IPS DF 6.9 (cell line): ENCODE measurements around the gene GNPAT.
A peak's percentile ranks its signal among the peaks of the same experiment; 100 is the strongest.

Experiments
- DNase-seq: peaks from one replicate; pipeline ENCODE4 v3.0.0-alpha.2; 2013; ENCODE audit warnings: low read depth, low spot score
- H3K27ac ChIP-seq: one replicate; pipeline ENCODE4 v1.5.1; 2013; ENCODE audit warnings: low read length, control low read depth
- H3K27me3 ChIP-seq: 2 replicates; pipeline ENCODE4 v1.6.1; 2013; ENCODE audit warnings: mild to moderate bottlenecking, low read length; ENCODE audit not compliant: control insufficient read depth, insufficient read depth
- H3K36me3 ChIP-seq: 2 replicates; pipeline ENCODE4 v1.6.1; 2013; ENCODE audit warnings: low read length; ENCODE audit not compliant: control insufficient read depth, insufficient read depth
- H3K4me1 ChIP-seq: 2 replicates; pipeline ENCODE4 v1.6.1; 2013; ENCODE audit warnings: low read length; ENCODE audit not compliant: control insufficient read depth, insufficient read depth
- H3K4me3 ChIP-seq: 2 replicates; pipeline ENCODE4 v1.5.1; 2013; ENCODE audit warnings: mild to moderate bottlenecking, low read length
- H3K9me3 ChIP-seq: 2 replicates; pipeline ENCODE4 v1.6.1; 2013; ENCODE audit warnings: low read length, inconsistent platforms; ENCODE audit not compliant: control insufficient read depth, insufficient read depth
- WGBS: extraction: QIAGEN DNeasy Blood & Tissue Kit; methylation state at CpG from one replicate; pipeline ENCODE4 v1.1.7; 2013; ENCODE audit warnings: mixed read lengths, missing lambda C conversion rate; ENCODE audit not compliant: insufficient read length, insufficient coverage; 5-methylcytosine and 5-hydroxymethylcytosine counted together

Gene GNPAT

DNA sequence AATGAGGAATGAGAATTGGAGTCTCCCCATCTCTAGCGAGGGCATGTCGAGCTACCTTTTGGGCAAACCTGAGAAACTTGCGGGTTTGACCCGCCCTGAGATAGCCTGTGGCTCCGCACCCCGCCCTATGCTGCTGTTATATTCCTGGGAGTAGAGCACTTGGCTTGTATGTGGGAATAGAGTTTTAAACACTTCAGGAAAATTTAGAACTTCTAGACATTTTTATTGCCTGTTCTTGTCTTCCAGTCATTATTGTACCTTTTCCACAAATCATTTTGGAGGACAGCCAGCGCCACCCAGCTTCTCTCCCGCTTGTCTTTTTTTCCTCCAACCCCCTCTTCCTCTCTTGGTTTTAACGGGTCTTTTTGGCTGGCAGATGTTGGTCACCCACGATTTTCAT, 738 bp downstream of the GNPAT start:
- H3K4me1 ChIP-seq = no peaks in the 10 kb centered on the region
- no peaks in the 10 kb centered on the region; the same call in 1 of the 2 replicates for H3K36me3 ChIP-seq
- WGBS = no CpG with 5 or more reads among the region's 10 CpGs
- H3K27me3 ChIP-seq = no peaks in the 10 kb centered on the region
- H3K9me3 ChIP-seq = no peaks in the 10 kb centered on the region
- H3K4me3 ChIP-seq = peak overlapping the region; percentile 63
- no peak overlapping the region for H3K27ac ChIP-seq
- DNase-seq = no peak

DNA sequence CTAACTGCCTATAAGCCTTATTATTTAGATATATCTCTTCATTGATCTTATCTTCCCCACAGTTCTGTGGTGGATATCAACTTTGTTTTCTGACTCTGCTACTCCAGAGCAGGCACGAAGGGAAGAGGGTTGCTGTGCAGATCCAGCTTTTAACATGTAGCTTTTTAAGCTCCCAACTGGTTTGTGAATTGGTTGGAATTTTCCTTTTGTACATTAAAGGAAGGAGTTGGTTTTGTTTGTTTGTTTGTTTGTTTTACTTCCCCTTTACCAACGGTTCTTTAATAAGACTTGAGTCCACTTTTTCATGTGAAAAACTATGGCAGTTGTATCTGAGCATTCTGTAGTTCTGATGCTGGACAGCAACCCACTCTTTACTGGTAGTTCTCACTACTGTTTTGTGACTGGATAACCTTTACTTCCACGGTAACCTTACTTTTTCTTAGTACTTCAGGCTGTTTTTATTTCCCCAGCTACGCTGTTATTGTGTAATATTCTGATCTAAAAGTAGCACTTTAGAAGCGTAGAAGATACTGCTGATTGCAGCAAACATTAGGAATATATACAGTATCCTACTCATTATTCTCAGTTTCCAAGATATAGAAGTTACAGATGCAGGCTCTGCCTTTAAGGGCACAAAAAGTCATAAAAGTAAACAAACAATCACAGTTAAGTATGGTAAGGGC, 1.6 kb downstream of the GNPAT start:
- no peaks in the 10 kb centered on the region for H3K27me3 ChIP-seq
- no peaks in the 10 kb centered on the region for H3K9me3 ChIP-seq
- H3K4me3 ChIP-seq = no peak overlapping the region
- H3K4me1 ChIP-seq = no peaks in the 10 kb centered on the region
- H3K36me3 ChIP-seq = no peaks in the 10 kb centered on the region
- no peak for DNase-seq
- H3K27ac ChIP-seq = no peak overlapping the region
- WGBS = no CpG with 5 or more reads among the region's 5 CpGs

DNA sequence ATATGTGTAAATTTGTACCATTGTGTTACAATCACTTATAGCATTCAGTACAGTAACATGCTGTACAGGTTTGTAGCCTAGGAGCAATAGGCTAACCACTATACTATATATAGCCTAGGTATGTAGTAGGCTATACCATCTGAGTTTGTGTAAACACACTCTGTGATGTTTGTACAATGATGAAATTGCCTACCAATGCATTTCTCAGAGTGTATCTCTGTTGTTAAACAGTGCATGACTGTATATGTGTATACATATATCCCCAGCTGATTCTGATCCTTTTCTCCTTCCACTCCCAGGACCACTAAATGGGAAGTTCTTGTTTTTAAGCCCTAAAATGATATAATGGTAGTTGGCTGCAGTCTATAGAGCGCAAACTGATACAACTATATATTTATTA, 7.8 kb downstream of the GNPAT start:
- no peak for DNase-seq
- Histone ChIP-seq H3K4me3 (no peak overlapping the region), H3K27ac (no peak overlapping the region), H3K36me3 (no peaks in the 10 kb centered on the region), H3K4me1 (no peaks in the 10 kb centered on the region), H3K27me3 (no peaks in the 10 kb centered on the region), H3K9me3 (no peaks in the 10 kb centered on the region)
- WGBS = no CpG with 5 or more reads among the region's 1 CpG

DNA sequence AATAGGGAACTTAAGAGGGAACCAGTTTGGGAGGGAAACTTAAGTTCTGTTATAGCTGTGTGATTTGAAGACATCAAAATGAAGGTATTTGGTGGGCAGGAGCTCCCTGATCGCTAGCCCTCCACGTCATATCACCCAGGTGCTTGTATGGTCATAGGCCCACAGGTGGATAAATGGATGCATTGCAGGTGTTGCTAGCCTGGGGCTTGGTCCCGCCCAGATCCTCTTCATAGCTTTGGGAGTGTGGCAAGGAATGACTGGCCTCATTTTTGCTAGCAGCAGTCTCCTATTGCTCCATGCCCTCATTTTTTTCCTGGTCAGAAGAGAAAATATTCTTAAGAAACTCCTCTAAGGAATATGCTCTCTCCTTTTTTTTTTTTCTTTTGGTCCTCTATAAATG, 11.3 kb downstream of the GNPAT start:
- peaks cover 2% of the 10 kb centered on the region; the same call in 1 of the 2 replicates for H3K36me3 ChIP-seq
- WGBS = no CpG with 5 or more reads among the region's 3 CpGs
- H3K4me1 ChIP-seq = no peaks in the 10 kb centered on the region
- no peaks in the 10 kb centered on the region for H3K9me3 ChIP-seq
- no peaks in the 10 kb centered on the region for H3K27me3 ChIP-seq
- no peak overlapping the region for H3K27ac ChIP-seq
- H3K4me3 ChIP-seq = no peak overlapping the region
- no peak for DNase-seq

DNA sequence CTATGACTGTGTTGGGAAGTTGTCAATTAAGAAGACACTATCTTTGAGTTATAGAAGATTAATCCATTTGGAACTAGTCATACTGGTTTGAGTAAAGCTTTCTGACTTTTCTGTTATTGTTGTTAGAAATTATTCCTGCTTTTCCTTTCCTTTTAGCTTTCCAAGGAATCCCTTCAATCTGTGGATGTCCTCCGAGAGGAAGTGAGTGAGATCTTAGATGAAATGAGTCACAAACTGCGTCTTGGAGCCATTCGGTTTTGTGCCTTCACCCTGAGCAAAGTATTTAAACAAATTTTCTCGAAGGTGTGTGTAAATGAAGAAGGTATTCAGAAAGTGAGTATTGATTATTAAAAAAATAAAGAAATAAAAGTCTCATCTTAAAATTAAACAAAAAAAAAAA, 19.3 kb downstream of the GNPAT start:
- no CpG with 5 or more reads among the region's 4 CpGs for WGBS
- H3K4me3 ChIP-seq = no peak overlapping the region
- DNase-seq = no peak
- no peaks in the 10 kb centered on the region for H3K4me1 ChIP-seq
- peaks cover 2% of the 10 kb centered on the region; the same call in 1 of the 2 replicates for H3K36me3 ChIP-seq
- H3K27me3 ChIP-seq = no peaks in the 10 kb centered on the region
- no peak overlapping the region for H3K27ac ChIP-seq
- H3K9me3 ChIP-seq = no peaks in the 10 kb centered on the region

DNA sequence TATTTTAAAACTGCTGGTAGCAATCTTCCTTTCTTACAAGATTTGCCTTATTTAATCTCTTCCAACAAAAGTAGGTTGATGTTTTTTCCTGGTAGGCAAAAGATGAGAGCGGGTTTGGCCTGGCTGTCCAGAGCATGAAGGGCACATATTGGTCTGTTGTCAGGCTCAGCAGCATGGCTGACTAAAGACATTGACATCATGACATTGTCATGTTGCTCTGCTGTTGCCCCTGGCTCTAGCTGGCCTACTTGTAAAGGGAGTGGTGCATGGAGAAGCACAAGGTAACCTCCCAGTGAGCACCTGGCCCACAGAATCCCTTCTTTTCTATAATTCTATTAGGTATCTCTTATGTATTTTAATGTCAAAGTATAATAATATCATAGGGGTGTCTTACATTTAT, 23.6 kb downstream of the GNPAT start:
- no CpG with 5 or more reads among the region's 1 CpG for WGBS
- H3K4me3 ChIP-seq = no peak overlapping the region
- DNase-seq = no peak
- H3K9me3 ChIP-seq = no peaks in the 10 kb centered on the region
- H3K27ac ChIP-seq = no peak overlapping the region
- H3K36me3 ChIP-seq = no peaks in the 10 kb centered on the region
- no peaks in the 10 kb centered on the region for H3K4me1 ChIP-seq
- no peaks in the 10 kb centered on the region for H3K27me3 ChIP-seq

DNA sequence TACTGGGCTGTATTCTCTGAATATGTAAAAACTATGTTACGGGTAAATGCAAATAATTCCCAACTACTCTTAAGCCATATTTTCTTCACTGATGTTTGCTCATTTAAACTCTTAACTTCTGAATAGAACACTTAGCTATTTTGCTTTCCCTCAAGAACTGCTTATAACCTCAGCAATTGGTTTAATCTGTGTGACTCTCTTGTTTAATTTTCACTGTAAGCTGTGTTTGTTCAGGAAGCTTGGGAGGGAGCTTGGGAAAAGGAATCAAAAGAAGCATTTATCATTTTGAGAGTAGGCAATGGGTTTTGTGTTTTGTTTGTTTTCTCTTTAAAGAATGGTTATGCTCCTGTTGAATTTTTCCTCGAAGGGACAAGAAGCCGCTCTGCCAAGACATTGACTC, 24.4 kb downstream of the GNPAT start:
- Histone ChIP-seq H3K27me3 (no peaks in the 10 kb centered on the region), H3K9me3 (no peaks in the 10 kb centered on the region), H3K27ac (no peak overlapping the region), H3K4me3 (no peak overlapping the region), H3K36me3 (no peaks in the 10 kb centered on the region), H3K4me1 (no peaks in the 10 kb centered on the region)
- WGBS = no CpG with 5 or more reads among the region's 3 CpGs
- no peak for DNase-seq

DNA sequence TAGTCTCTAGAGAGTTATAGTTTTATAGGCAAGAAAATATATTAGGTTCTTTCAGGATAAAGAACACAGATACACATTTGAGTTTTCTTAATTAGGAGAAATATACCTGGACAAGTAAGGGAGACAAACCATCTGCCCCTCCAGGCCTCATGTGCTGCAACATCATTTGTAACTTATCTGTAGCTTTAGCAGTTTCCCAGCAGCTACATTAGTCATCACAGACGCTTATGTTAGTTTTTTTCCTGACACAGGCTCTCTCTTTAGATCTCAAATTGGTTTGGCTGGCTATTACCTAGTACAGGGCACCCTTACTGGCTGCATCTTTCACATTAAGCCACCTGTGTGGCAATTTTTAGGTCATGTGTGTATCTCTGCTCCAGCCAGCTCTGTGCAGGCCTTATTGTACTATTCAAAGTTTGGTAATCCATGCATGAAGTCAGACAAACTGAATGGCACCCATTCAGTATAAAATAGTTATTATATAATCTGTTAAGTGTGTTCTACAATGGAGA, 25.9 kb downstream of the GNPAT start:
- H3K9me3 ChIP-seq = no peaks in the 10 kb centered on the region
- no peak overlapping the region for H3K27ac ChIP-seq
- no peak for DNase-seq
- no CpG with 5 or more reads among the region's 1 CpG for WGBS
- peaks cover 4% of the 10 kb centered on the region; the same call in 1 of the 2 replicates for H3K36me3 ChIP-seq
- no peaks in the 10 kb centered on the region for H3K4me1 ChIP-seq
- H3K4me3 ChIP-seq = no peak overlapping the region
- no peaks in the 10 kb centered on the region for H3K27me3 ChIP-seq

DNA sequence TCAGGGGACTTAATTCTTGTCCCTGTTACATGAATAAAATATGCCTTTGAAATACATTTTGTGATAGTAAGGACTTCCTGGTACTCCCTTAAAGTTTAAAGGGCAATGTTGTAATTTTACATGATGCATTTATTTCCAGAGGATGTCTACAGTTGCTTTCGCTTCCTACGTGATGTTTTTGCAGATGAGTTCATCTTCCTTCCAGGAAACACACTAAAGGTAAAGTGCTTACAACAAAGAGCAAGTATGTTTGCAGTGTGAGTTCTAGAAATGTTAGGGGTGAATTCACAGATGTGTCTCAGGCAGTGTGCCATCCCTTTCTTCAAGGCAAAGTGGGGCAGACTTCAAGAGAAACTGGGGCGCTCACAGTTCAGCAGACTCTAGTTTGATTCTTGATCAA, 31.2 kb downstream of the GNPAT start:
- no peak overlapping the region for H3K4me3 ChIP-seq
- H3K9me3 ChIP-seq = no peaks in the 10 kb centered on the region
- no peak overlapping the region for H3K27ac ChIP-seq

DNA sequence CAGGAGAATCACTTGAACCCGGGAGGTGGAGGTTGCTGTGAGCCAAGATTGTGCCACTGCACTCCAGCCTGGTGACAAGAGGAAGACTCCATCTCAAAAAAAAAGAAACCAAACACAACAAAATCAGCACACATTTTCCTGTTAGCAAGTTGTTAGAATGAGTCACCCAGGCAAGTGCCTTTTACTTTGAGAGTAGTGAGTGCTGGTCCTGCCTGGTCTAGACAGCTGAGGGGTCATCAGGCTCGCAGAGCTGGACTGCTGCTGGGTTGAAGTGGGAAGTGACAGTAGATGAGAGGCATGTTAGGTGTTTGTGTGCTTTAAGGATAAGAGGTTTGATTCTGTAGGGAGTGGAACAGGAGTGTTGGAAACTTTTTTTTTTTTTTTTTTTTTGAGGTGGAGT, 31.9 kb downstream of the GNPAT start:
- H3K36me3 ChIP-seq = peaks cover 6% of the 10 kb centered on the region; the same call in 1 of the 2 replicates
- no CpG with 5 or more reads among the region's 2 CpGs for WGBS

More for the DNA sequence above, 31.2 kb downstream of the GNPAT start:
- H3K27me3 ChIP-seq = no peaks in the 10 kb centered on the region
- peaks cover 6% of the 10 kb centered on the region; the same call in 1 of the 2 replicates for H3K36me3 ChIP-seq
- H3K4me1 ChIP-seq = no peaks in the 10 kb centered on the region
- no CpG with 5 or more reads among the region's 3 CpGs for WGBS
- no peak for DNase-seq

More for the DNA sequence above, 31.9 kb downstream of the GNPAT start:
- no peak overlapping the region for H3K4me3 ChIP-seq
- no peak overlapping the region for H3K27ac ChIP-seq
- no peaks in the 10 kb centered on the region for H3K27me3 ChIP-seq
- no peaks in the 10 kb centered on the region for H3K4me1 ChIP-seq
- no peak for DNase-seq
- H3K9me3 ChIP-seq = no peaks in the 10 kb centered on the region
